ENCODE measurements around the gene TBC1D7. TPM values are rescaled to one million over a fixed set of nuclear protein-coding genes. Genes with fewer than 3 reads are reported as not detected.

The TBC1D7 gene
- total RNA-seq, 4 donors from 2014 or later = 5.5 to 12.5 (median 8.4) TPM

GRCh38 chr6:13318821-13319220 is 9.5 kb downstream of the TBC1D7 start:
- no peaks in the 10 kb centered on the region for H3K9me3 ChIP-seq
- no peak overlapping the region for H3K27ac ChIP-seq (replicated peaks in 1 of 4)
- peak; percentile 26 for DNase-seq (ENCODE audit: extremely low spot score)
- no peaks in the 10 kb centered on the region for H3K27me3 ChIP-seq
- no peak for TF ChIP-seq EP300 (IDR thresholded peaks at IDR 0.05)
- TF ChIP-seq POLR2AphosphoS5 (IDR thresholded peaks at IDR 0.05) = no peak
- TF ChIP-seq CTCF (IDR thresholded peaks at IDR 0.05) = no peak
- no peak for TF ChIP-seq POLR2A (IDR thresholded peaks at IDR 0.05; ENCODE audit: low read depth)
- H3K36me3 ChIP-seq = peaks cover 71 to 99% (median 91%) of the 10 kb centered on the region in 4 donors
- 96% methylated on average over 2 of the region's 2 CpGs for WGBS
- no peaks in the 10 kb centered on the region for H3K4me1 ChIP-seq
- intact Hi-C loops (cut with DNase I) = no loop called here
- no peak overlapping the region for H3K4me3 ChIP-seq

- peaks cover 66 to 92% (median 75%) of the 10 kb centered on the region in 4 donors for H3K36me3 ChIP-seq
- no peak overlapping the region for H3K27ac ChIP-seq (replicated peaks in 1 of 4)
- peak; percentile 55 for DNase-seq (ENCODE audit: extremely low spot score)
- WGBS = 95% methylated on average over 5 of the region's 5 CpGs
- H3K4me3 ChIP-seq = no peak overlapping the region
- TF ChIP-seq POLR2A (IDR thresholded peaks at IDR 0.05; ENCODE audit: low read depth) (no peak), EP300 (IDR thresholded peaks at IDR 0.05) (no peak), POLR2AphosphoS5 (IDR thresholded peaks at IDR 0.05) (no peak), CTCF (IDR thresholded peaks at IDR 0.05) (no peak)
- H3K27me3 ChIP-seq = no peaks in the 10 kb centered on the region
- H3K9me3 ChIP-seq = no peaks in the 10 kb centered on the region
- intact Hi-C loops (cut with DNase I) = no loop called here
- no peaks in the 10 kb centered on the region for H3K4me1 ChIP-seq
These were observed 12.4 kb downstream of the TBC1D7 start for GRCh38 chr6:13315896-13316295.

- DNase-seq (ENCODE audit: extremely low spot score) = peak; percentile 55
- no peaks in the 10 kb centered on the region for H3K4me1 ChIP-seq
- no peaks in the 10 kb centered on the region for H3K27me3 ChIP-seq
- H3K36me3 ChIP-seq = peaks cover 57 to 87% (median 67%) of the 10 kb centered on the region in 4 donors
- no peak overlapping the region for H3K27ac ChIP-seq (replicated peaks in 1 of 4)
- TF ChIP-seq POLR2AphosphoS5 (IDR thresholded peaks at IDR 0.05) (no peak), EP300 (IDR thresholded peaks at IDR 0.05) (no peak), POLR2A (IDR thresholded peaks at IDR 0.05; ENCODE audit: low read depth) (no peak), CTCF (IDR thresholded peaks at IDR 0.05) (no peak)
- H3K9me3 ChIP-seq = no peaks in the 10 kb centered on the region
- intact Hi-C loops (cut with DNase I) = no loop called here
- no peak overlapping the region for H3K4me3 ChIP-seq
These were observed 13.5 kb downstream of the TBC1D7 start for GRCh38 chr6:13314806-13315205.

- no peak overlapping the region for H3K4me3 ChIP-seq
- H3K4me1 ChIP-seq = peaks cover 0 to 5% (median 0%) of the 10 kb centered on the region in 4 donors
- intact Hi-C loops (cut with DNase I) = no loop called here
- no peak for DNase-seq (ENCODE audit: extremely low spot score)
- 0% methylated on average over 1 of the region's 1 CpG for WGBS
- H3K9me3 ChIP-seq = no peaks in the 10 kb centered on the region
- H3K36me3 ChIP-seq = peaks cover 30 to 76% (median 48%) of the 10 kb centered on the region in 4 donors
- no peaks in the 10 kb centered on the region for H3K27me3 ChIP-seq
- TF ChIP-seq EP300 (IDR thresholded peaks at IDR 0.05) (no peak), POLR2AphosphoS5 (IDR thresholded peaks at IDR 0.05) (no peak), CTCF (IDR thresholded peaks at IDR 0.05) (no peak), POLR2A (IDR thresholded peaks at IDR 0.05; ENCODE audit: low read depth) (no peak)
- H3K27ac ChIP-seq (replicated peaks in 1 of 4) = no peak overlapping the region
These were observed 17.2 kb downstream of the TBC1D7 start for GRCh38 chr6:13311155-13311554.

GRCh38 chr6:13308332-13308731 is 20.0 kb downstream of the TBC1D7 start:
- no peak overlapping the region for H3K27ac ChIP-seq (replicated peaks in 1 of 4)
- H3K9me3 ChIP-seq = no peaks in the 10 kb centered on the region
- no peak overlapping the region for H3K4me3 ChIP-seq
- WGBS = 89% methylated on average over 1 of the region's 1 CpG
- DNase-seq (ENCODE audit: extremely low spot score) = peak; percentile 26
- intact Hi-C loops (cut with DNase I) = no loop called here
- peaks cover 17 to 20% (median 18%) of the 10 kb centered on the region in 4 donors for H3K4me1 ChIP-seq
- H3K36me3 ChIP-seq = peaks cover 2 to 52% (median 27%) of the 10 kb centered on the region in 4 donors
- TF ChIP-seq POLR2AphosphoS5 (IDR thresholded peaks at IDR 0.05) (no peak), EP300 (IDR thresholded peaks at IDR 0.05) (no peak), POLR2A (IDR thresholded peaks at IDR 0.05; ENCODE audit: low read depth) (no peak), CTCF (IDR thresholded peaks at IDR 0.05) (no peak)
- H3K27me3 ChIP-seq = no peaks in the 10 kb centered on the region

Data from esophagus muscularis mucosa (tissue), 4 donors.